ENCODE results near the gene ROBO2. TPM values are rescaled to one million over a fixed set of nuclear protein-coding genes. Genes with fewer than 3 reads are reported as not detected.

The ROBO2 gene
- total and polyA plus RNA-seq, 2 donors from 2014 or later, result 1.3 to 1.6 TPM

GRCh38 chr3:77348244-77348855 is 308.5 kb downstream of the ROBO2 start:
- peak; percentile 38 for TF ChIP-seq CTCF (IDR thresholded peaks at IDR 0.05; ENCODE audit: borderline replicate concordance, extremely low read depth, insufficient read depth)
- Histone ChIP-seq H3K27ac (ENCODE audit: low read depth in 2 of 2, low read length in 2 of 2) (no peak overlapping the region), H3K9me3 (ENCODE audit: control insufficient read depth in 2 of 3, insufficient read depth in 1 of 3, low read length in 3 of 3) (no peaks in the 10 kb centered on the region), H3K4me1 (ENCODE audit: control insufficient read depth in 2 of 3, insufficient read depth in 2 of 3, low read depth in 1 of 3, low read length in 3 of 3) (no peaks in the 10 kb centered on the region), H3K36me3 (ENCODE audit: control insufficient read depth in 2 of 3, insufficient read depth in 3 of 3, low read length in 3 of 3) (no peaks in the 10 kb centered on the region), H3K27me3 (ENCODE audit: control insufficient read depth, insufficient read depth, low read length) (no peaks in the 10 kb centered on the region), H3K9ac (ENCODE audit: low read length in 3 of 3) (no peak overlapping the region), H3K4me3 (ENCODE audit: low read length in 3 of 3) (no peak overlapping the region)
- intact Hi-C loops (cut with DNase I), result no loop called here
- DNase-seq, result peak in 1 of 5 donors; percentile 28
- no peak for FAIRE-seq

- FAIRE-seq, result no peak
These were observed 315.1 kb downstream of the ROBO2 start for GRCh38 chr3:77354958-77355357.

GRCh38 chr3:77362936-77363335 is 323.0 kb downstream of the ROBO2 start:
- Histone ChIP-seq H3K9ac (ENCODE audit: low read length in 3 of 3) (no peak overlapping the region), H3K27ac (ENCODE audit: low read depth in 2 of 2, low read length in 2 of 2) (no peak overlapping the region), H3K4me1 (ENCODE audit: control insufficient read depth in 2 of 3, insufficient read depth in 2 of 3, low read depth in 1 of 3, low read length in 3 of 3) (no peaks in the 10 kb centered on the region), H3K9me3 (ENCODE audit: control insufficient read depth in 2 of 3, insufficient read depth in 1 of 3, low read length in 3 of 3) (no peaks in the 10 kb centered on the region), H3K27me3 (ENCODE audit: control insufficient read depth, insufficient read depth, low read length) (no peaks in the 10 kb centered on the region), H3K4me3 (ENCODE audit: low read length in 3 of 3) (no peak overlapping the region), H3K36me3 (ENCODE audit: control insufficient read depth in 2 of 3, insufficient read depth in 3 of 3, low read length in 3 of 3) (no peaks in the 10 kb centered on the region)
- no peak for TF ChIP-seq CTCF (IDR thresholded peaks at IDR 0.05; ENCODE audit: borderline replicate concordance, extremely low read depth, insufficient read depth)
- intact Hi-C loops (cut with DNase I), result no loop called here
- no peak for DNase-seq
- FAIRE-seq, result no peak

More at GRCh38 chr3:77354958-77355357, 315.1 kb downstream of the ROBO2 start:
- Histone ChIP-seq H3K4me3 (ENCODE audit: low read length in 3 of 3) (no peak overlapping the region), H3K9me3 (ENCODE audit: control insufficient read depth in 2 of 3, insufficient read depth in 1 of 3, low read length in 3 of 3) (no peaks in the 10 kb centered on the region), H3K9ac (ENCODE audit: low read length in 3 of 3) (no peak overlapping the region), H3K36me3 (ENCODE audit: control insufficient read depth in 2 of 3, insufficient read depth in 3 of 3, low read length in 3 of 3) (no peaks in the 10 kb centered on the region), H3K4me1 (ENCODE audit: control insufficient read depth in 2 of 3, insufficient read depth in 2 of 3, low read depth in 1 of 3, low read length in 3 of 3) (no peaks in the 10 kb centered on the region), H3K27me3 (ENCODE audit: control insufficient read depth, insufficient read depth, low read length) (no peaks in the 10 kb centered on the region), H3K27ac (ENCODE audit: low read depth in 2 of 2, low read length in 2 of 2) (no peak overlapping the region)
- intact Hi-C loops (cut with DNase I), result no loop called here
- DNase-seq, result no peak
- TF ChIP-seq CTCF (IDR thresholded peaks at IDR 0.05; ENCODE audit: borderline replicate concordance, extremely low read depth, insufficient read depth), result no peak

GRCh38 chr3:77365152-77365551 is 325.3 kb downstream of the ROBO2 start:
- Histone ChIP-seq H3K9ac (ENCODE audit: low read length in 3 of 3) (no peak overlapping the region), H3K36me3 (ENCODE audit: control insufficient read depth in 2 of 3, insufficient read depth in 3 of 3, low read length in 3 of 3) (no peaks in the 10 kb centered on the region), H3K27ac (ENCODE audit: low read depth in 2 of 2, low read length in 2 of 2) (no peak overlapping the region), H3K4me3 (ENCODE audit: low read length in 3 of 3) (no peak overlapping the region), H3K9me3 (ENCODE audit: control insufficient read depth in 2 of 3, insufficient read depth in 1 of 3, low read length in 3 of 3) (no peaks in the 10 kb centered on the region), H3K27me3 (ENCODE audit: control insufficient read depth, insufficient read depth, low read length) (no peaks in the 10 kb centered on the region), H3K4me1 (ENCODE audit: control insufficient read depth in 2 of 3, insufficient read depth in 2 of 3, low read depth in 1 of 3, low read length in 3 of 3) (no peaks in the 10 kb centered on the region)
- intact Hi-C loops (cut with DNase I), result no loop called here
- no peak for TF ChIP-seq CTCF (IDR thresholded peaks at IDR 0.05; ENCODE audit: borderline replicate concordance, extremely low read depth, insufficient read depth)
- FAIRE-seq, result no peak
- no peak for DNase-seq
